HG02571 (cell line): Measurements from ENCODE around the gene PUM1.
"Not testable (repeated sequence)": the region's sequence is repeated elsewhere in the genome, so short reads cannot be mapped to it uniquely, and the experiment has no call there.

Experiments
- ATAC-seq: cut with Tn5 transposase; IDR thresholded peaks from one replicate; pipeline ENCODE4 v1.9.1; 2021; ENCODE audit warnings: mild to moderate bottlenecking, moderate library complexity; ENCODE audit not compliant: unreplicated experiment

PUM1 gene

DNA sequence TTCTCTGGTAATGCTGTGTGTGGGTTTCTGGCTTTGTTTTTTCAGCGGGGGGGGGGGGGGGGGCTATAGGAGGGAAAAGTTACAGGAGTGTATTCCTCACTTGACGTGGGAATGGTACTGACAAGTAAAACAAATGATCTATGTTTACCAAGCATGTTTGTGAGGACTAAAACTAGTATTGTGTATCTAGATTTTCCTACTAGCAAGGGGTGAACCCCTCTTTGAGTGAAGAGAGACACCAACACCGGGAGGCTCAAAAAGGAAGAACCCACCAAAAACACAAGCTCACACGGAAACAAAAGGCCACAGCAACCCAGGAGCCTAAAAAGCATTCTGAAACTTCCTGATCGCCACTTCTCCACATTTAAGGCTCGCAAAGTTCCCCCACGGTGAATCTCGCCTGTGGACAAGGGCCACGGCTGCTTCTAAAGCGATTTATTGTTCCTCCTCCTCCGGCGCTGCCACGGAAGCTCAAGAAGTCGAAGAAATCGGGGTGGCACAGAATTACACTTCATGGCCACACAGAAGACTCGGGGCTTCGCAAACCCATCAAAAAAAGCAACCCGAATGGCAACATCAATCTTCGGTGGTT lies 703 bp downstream of the PUM1 start:
- ATAC-seq, result no peak

DNA sequence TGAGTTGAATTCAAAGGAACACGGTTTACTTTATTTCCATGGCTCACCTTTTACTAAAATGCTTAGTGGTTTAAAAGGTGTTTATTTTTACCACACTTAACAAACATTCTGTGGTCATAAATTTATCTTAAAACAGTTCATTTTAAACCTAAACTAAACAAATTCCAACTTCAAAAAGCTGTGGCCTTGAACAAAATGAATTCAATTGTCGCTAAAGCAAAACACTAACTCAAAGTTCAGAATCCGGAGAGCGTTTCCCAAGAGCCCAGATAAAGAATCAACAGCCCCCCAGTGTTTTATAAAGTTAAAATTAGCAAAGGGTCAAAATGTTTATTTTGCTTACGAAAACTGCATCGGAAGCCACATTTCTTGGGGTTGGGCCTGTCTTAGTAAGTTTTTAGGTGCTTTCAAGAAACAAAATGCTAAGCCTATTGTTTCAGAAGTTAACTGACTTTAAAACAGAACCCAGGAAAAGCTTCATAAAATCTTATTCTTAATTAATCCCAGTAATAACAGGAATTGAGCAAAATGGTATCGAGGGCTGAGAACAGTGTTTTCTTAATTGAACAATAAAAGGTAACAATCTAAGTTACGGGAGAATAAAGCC lies 1.3 kb downstream of the PUM1 start:
- ATAC-seq, result no peak

DNA sequence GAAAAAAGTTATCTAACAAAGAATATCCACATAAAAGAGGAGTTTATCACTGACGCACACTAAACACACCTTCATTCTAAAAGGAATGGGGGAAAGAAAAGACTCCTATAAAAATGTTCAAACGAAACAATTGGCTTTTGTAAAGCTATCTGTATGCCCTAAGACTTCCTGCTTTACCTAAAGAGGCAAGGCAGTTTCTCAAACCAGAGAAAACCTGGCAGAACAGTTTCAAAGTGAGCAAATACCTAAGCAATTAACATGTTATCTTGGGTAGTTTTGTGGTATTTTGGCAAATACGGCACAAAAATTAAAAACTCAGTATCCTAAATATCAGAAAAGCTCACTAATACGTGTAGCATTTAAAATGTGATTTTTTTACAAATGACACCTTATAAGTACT lies 1.9 kb downstream of the PUM1 start:
- no peak for ATAC-seq

GRCh38 chr1:31062867-31063380 lies 2.6 kb downstream of the PUM1 start:
- ATAC-seq, result no peak

DNA sequence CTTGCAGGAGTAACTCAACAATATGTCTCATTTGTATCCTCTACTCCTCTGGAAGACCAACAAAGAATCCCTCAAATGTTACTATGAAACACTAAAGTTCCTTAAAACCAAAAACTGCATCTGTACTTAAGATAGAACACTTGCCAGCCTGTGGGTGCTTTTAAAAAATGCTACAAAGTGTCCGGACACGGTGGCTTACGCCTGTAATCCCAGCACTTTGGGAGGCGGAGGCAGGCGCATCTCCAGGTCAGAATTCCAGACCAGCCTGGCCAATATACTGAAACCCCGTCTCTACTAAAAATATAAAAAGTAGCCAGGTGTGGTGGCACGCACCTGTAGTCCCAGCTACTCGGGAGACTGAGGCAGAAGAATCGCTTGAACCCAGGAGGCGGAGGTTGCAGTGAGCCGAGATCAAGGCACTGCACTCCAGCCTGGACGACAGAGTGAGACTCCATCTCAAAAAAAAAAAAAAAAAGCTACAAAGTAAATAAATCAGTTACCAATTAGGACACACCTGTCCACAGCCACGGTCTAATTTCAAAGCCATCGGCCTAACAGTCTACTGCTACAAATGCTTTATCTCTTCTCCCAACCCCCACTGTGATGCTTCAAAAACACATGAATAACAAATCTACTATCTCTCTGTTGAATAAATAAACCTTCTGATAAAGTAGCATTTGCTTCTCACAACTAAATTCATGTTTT lies 3.2 kb downstream of the PUM1 start:
- not testable (repeated sequence) for ATAC-seq

GRCh38 chr1:31058012-31058411 lies 7.5 kb downstream of the PUM1 start:
- ATAC-seq, result no peak

DNA sequence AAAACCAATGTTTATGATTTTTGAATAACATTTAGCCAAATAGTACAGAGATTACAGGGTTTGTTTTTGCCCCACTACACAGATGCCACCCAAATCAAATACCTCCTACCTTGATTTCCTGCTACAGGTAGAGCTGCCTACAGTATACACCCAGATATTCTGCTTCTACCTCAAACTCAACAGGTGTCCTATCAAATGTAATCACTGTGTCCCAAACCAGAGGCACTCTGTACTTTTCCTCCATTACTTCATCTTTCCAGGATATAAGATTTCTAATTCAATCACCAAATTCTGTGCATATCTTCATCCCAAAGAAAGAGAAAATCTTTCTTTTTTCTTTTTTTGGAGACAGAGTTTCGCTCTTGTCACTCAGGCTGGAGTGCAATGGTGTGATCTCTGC lies 9.6 kb downstream of the PUM1 start:
- no peak for ATAC-seq

GRCh38 chr1:31055501-31055900 lies 10.0 kb downstream of the PUM1 start:
- no peak for ATAC-seq

DNA sequence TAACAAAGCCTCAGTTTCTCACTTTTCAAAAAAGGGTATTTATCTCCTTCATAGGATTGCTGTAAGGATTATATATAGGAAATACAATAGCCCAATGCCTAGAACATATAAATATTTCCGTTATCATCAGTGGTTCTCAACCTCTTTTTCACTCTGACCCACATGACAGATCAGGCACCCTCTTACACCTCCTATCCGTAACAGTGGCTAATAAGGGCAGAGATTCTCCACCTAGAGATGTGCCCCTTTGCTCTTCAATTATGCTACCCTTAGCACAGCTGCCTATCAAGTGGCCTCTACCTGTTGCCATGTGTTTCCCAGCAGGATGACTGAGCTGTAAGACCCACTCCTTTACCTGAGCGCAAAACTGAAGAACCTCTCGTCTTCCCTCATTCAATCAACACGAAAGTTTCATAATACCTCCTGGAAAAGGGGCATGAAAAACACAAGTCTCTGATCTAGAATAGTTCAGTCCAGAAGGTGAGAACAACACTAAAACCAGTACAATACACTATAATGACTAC lies 10.5 kb downstream of the PUM1 start:
- ATAC-seq, result no peak

DNA sequence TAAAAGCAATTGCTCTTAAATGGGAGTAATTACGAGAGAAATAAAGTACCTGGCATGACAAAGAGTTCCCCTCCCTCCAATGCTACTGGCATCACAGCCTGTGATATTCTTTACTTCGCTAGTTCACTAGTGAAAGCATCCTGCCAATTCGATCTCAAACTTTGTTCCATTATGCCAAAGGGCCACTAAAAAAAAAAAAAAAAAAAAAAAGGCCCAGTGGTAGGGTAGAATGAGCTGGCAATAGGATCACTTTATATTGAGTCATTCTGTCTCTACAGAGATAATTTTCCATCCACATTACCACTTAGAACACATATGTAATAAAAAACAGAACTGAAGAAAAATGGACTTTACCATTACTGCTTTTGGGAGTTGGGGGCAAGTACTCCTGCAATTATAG lies 11.2 kb downstream of the PUM1 start:
- ATAC-seq, result no peak

DNA sequence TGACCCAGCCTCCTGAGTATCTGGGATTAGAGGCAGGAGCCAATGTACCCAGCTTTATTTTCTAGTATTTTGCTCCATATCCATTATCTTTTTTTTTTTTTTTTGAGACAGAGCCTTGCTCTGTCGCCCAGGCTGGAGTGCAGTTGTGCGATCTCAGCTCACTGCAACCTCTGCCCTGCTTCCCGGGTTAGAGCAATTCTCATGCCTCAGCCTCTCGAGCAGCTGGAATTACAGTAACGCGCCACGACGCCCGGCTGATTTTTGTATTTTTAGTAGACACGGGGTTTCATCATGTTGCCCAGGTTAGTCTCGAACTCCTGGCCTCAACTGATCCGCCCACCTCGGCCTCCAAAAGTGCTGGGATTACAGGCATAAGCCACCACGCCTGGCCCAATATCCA lies 12.9 kb downstream of the PUM1 start:
- not testable (repeated sequence) for ATAC-seq

- no peak for ATAC-seq
Observed at GRCh38 chr1:31051611-31052010, 13.9 kb downstream of the PUM1 start.

GRCh38 chr1:31047507-31047906 lies 18.0 kb downstream of the PUM1 start:
- not testable (repeated sequence) for ATAC-seq

DNA sequence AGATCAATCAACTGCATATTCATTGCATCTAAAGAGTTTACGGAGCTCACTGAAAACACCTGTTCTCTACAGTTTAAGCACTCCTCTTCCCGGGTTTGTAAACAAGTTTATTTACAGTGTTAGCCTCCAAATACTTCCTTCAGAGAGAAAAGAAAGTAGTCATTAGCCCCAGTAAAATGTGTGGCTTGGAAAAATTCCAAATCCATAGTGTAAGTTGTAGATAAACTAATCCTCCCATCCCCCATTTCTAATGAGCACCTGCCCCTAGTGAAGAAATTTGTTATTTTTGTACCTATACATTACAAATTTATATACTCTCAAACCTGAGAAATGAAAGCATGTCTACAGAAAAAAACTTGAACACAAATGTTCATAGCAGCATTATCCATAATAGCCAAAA lies 21.9 kb downstream of the PUM1 start:
- no peak for ATAC-seq

DNA sequence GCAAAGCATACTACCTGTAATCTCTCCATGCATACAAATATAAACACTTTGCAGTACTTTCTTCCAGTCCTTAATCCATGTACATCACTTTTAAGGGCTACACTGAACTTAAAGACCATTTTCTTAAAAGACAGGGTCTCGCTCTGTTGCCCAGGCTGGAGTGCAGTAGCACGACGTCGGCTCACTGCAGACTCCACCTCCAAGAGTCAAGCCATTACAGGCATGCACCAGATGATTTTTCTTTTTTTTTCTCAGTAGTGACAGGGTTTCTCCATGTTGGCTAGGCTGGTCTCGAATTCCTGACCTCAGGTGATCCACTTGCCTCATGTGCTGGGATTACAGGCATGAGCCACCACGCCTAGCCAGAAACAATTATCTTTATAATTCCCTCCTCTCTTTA lies 22.9 kb downstream of the PUM1 start:
- no peak for ATAC-seq

DNA sequence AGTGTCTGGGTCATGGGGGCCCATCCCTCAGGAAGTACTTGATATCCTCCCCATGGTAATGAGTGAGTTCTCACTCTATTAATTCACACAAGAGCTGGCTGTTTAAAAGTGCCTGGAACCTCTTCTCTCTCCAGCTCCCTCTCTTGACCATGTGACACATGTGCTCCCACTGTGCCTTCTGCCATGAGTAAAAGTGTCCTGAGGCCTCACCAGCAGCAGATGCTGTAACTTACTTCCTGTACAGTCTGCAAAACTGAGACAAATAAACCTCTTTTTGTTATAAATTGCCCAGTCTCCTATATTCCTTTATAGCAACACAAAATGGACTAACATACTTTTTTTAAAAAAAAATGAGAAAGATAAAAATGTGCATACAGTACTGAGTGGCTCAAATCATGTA lies 24.0 kb downstream of the PUM1 start:
- ATAC-seq, result no peak

DNA sequence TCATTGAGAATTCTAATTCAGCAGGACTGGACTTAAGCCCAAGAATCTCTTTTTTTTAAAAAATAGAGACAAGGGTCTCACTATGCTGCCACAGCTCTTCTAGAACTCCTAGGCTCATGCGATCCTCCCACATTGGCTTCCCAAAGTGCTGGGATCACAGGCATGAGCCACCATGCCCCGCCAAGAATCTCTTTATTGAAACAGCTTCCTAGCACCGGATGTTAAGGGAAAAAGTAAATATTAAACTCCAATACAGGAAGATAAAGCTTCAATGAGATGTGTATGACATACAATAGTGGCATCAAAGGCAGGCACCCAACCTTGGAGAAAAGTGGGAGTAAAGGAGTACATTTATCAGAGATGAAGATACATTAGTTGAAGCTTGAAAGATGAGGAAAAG lies 25.5 kb downstream of the PUM1 start:
- no peak for ATAC-seq

DNA sequence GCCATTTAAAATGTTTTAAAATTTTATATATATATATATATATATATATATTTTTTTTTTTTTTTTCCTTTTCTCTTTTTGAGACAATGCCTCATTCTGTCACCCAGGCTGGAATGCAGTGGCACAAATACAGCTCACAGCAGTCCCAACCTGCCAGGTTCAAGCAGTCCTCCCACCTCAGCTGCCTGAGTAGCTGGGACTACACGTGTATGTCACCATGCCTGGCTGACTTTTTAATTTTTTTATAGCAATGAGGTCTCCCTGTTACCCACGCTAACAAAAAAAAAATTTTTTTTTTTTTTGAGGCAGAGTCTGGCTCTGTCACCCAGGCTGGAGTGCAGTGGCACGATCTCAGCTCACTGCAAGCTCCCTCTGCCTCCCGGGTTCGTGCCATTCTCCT lies 26.6 kb downstream of the PUM1 start:
- ATAC-seq, result not testable (repeated sequence)

- ATAC-seq, result no peak
Observed at GRCh38 chr1:31038360-31038759, 27.2 kb downstream of the PUM1 start.

DNA sequence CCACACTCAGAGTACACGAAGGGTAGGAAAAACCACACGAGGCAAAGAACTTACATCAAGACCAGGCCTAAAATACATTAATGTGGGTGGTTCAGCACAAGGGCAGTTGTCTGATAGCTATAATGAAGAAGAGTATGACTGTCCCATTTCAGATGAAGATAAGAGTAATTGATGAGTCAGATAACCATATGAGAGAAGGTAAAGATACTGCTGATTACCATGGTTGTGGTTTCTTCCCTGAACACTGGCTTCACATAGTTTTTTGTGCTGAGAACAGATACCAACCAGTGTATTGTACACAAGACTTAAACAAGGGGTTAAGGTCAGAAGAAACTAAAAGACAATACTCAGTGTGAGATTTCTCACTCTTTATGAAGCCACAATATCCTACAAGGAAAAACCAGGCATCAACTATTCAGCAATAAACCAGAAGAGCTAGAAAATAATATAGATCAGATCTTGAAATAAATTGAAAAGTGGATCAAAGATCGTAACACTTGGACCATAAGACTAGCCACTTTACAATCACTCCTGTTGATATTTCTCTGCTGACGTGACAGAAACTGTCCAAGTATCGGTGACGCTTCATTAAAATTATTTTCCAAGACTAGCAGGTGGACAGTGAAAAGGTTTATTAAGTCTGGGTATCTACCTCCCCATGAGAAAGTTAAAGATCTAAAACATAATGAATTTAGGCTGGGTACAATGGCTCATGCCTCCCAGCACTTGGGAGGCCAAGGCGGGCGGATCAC lies 28.6 kb downstream of the PUM1 start:
- no peak for ATAC-seq

- ATAC-seq, result no peak
Observed at GRCh38 chr1:31033598-31033997, 31.9 kb downstream of the PUM1 start.
